HCT116 (cell line): ENCODE results near the gene DRAXIN. TPM values are rescaled to one million over a fixed set of nuclear protein-coding genes. Genes with fewer than 3 reads are reported as not detected.

Experiments used
- ATAC-seq: fragments of 200-7000 bp; cut with Tn5 transposase; 2 replicates; pipeline ENCODE4 v1.9.1; 2020; ENCODE audit warnings: mild to moderate bottlenecking, moderate library complexity
- BruUV-seq: library from RNA; stranded (reverse); fragments of 400-500 nt; replicated peaks from 2 replicates; lab custom pipeline; 2021; lab: Mats Ljungman, UMichigan
- CTCF ChIA-PET: fragments of 300-600 bp; sonication (Branson Sonifier 250); formaldehyde crosslinking; loops from one replicate; lab custom pipeline; 2021; ENCODE audit warnings: antibody characterized with exemption; lab: Charles Lee
- POLR2A ChIA-PET: fragments of 300-600, 350-600 bp; sonication (Branson Sonifier 250); formaldehyde crosslinking; loops from one replicate; lab custom pipeline; 2021; ENCODE audit warnings: antibody characterized with exemption; lab: Charles Lee
- RAD21 ChIA-PET, 2 experiments: fragments of 300-600 bp; sonication (Branson Sonifier 250); formaldehyde crosslinking; loops; one replicate each; lab custom pipeline; 2023; ENCODE audit warnings: low total read pairs in 2 of 2; ENCODE audit not compliant: uncharacterized antibody in 2 of 2, unreplicated experiment in 2 of 2, low non-redundant PET in 1 of 2; lab: Charles Lee
- DNase-seq: peaks from one replicate; pipeline ENCODE4 v3.0.0-alpha.2; 2010; ENCODE audit warnings: low read depth, low spot score
- H2AFZ ChIP-seq: fragments of 200-600 bp; shearing (Covaris generic), sonication (generic); 2 replicates; pipeline ENCODE4 v1.6.1; 2017; ENCODE audit warnings: low read depth, mixed run types, mixed read lengths, antibody characterized with exemption, low read length; ENCODE audit not compliant: poor library complexity, severe bottlenecking
- H3K27ac ChIP-seq: 2 replicates; pipeline ENCODE4 v1.5.1; 2012; ENCODE audit warnings: low read depth, low read length
- H3K27me3 ChIP-seq: fragments of 200-600 bp; sonication (generic); 2 replicates; pipeline ENCODE4 v1.6.1; 2016; ENCODE audit warnings: mixed run types, low read length, mixed read lengths; ENCODE audit not compliant: insufficient read depth
- H3K36me3 ChIP-seq, 2 experiments: fragments of 200-500 bp in 1 of 2; fragments of 200-600 bp in 1 of 2; sonication (Bioruptor generic) in 1 of 2; sonication (generic) in 1 of 2; 2 replicates each; pipeline versions ENCODE4 v1.5.1 to v1.6.1; 2014 to 2016; ENCODE audit warnings: low read length in 2 of 2, inconsistent platforms in 1 of 2, mixed read lengths in 1 of 2, mixed run types in 1 of 2; ENCODE audit not compliant: insufficient read depth in 2 of 2, control insufficient read depth in 1 of 2
- H3K4me1 ChIP-seq, 2 experiments: fragments of 200-600 bp in 1 of 2; sonication (generic) in 1 of 2; 2 replicates each; pipeline versions ENCODE4 v1.5.1 to v1.6.1; 2012 to 2017; ENCODE audit warnings: low read length in 2 of 2, inconsistent platforms in 1 of 2, mild to moderate bottlenecking in 1 of 2, mixed read lengths in 1 of 2, mixed run types in 1 of 2, moderate library complexity in 1 of 2; ENCODE audit not compliant: insufficient read depth in 2 of 2, control insufficient read depth in 1 of 2
- H3K4me2 ChIP-seq: fragments of 200-600 bp; sonication (generic); 2 replicates; pipeline ENCODE4 v1.6.1; 2017; ENCODE audit warnings: mixed run types, low read length, mixed read lengths
- H3K4me3 ChIP-seq, 2 experiments: fragments of 200-600 bp in 1 of 2; sonication (generic) in 1 of 2; replicated peaks in 1 of 2; 2 replicates each; pipeline ENCODE4 v1.5.1; 2011 to 2016; ENCODE audit warnings: low read length in 2 of 2, control low read depth in 1 of 2, low read depth in 1 of 2, mild to moderate bottlenecking in 1 of 2, mixed read lengths in 1 of 2, mixed run types in 1 of 2
- H3K79me2 ChIP-seq: fragments of 200-600 bp; sonication (generic); 2 replicates; pipeline ENCODE4 v1.6.1; 2017; ENCODE audit warnings: mild to moderate bottlenecking, mixed run types, low read length, moderate library complexity, mixed read lengths; ENCODE audit not compliant: insufficient read depth
- H3K9ac ChIP-seq: fragments of 200-600 bp; sonication (generic); 2 replicates; pipeline ENCODE4 v1.6.1; 2016; ENCODE audit warnings: low read length, mixed read lengths
- H3K9me2 ChIP-seq: fragments of 200-600 bp; sonication (generic), shearing (Covaris generic); 2 replicates; pipeline ENCODE4 v1.6.1; 2017; ENCODE audit warnings: mixed run types, mild to moderate bottlenecking, moderate library complexity; ENCODE audit not compliant: insufficient read depth
- H3K9me3 ChIP-seq, 2 experiments: fragments of 200-500 bp in 1 of 2; fragments of 200-600 bp in 1 of 2; sonication (Bioruptor generic) in 1 of 2; sonication (generic) in 1 of 2; 2 replicates each; pipeline ENCODE4 v1.6.1; 2014 to 2017; ENCODE audit warnings: low read length in 2 of 2, mixed read lengths in 2 of 2, inconsistent platforms in 1 of 2, low read depth in 1 of 2, mild to moderate bottlenecking in 1 of 2, mixed run types in 1 of 2, moderate library complexity in 1 of 2; ENCODE audit not compliant: control insufficient read depth in 1 of 2, insufficient read depth in 1 of 2
- H4K20me1 ChIP-seq: fragments of 200-600 bp; sonication (generic), shearing (Covaris generic); 2 replicates; pipeline ENCODE4 v1.6.1; 2017; ENCODE audit warnings: mixed run types, mild to moderate bottlenecking, moderate library complexity; ENCODE audit not compliant: insufficient read depth
- ATF3 ChIP-seq: IDR thresholded peaks from 2 replicates; pipeline ENCODE4 v1.6.1; 2012
- CBX3 ChIP-seq: IDR thresholded peaks from 2 replicates; pipeline ENCODE4 v1.6.1; 2012; ENCODE audit warnings: low read depth
- CEBPB ChIP-seq: IDR thresholded peaks from 2 replicates; pipeline ENCODE4 v1.6.1; 2012; ENCODE audit warnings: low read depth
- CTCF ChIP-seq, 3 experiments: fragments of 200-600 bp in 1 of 3; sonication (generic) in 1 of 3; IDR thresholded peaks in 2 of 3; conservative IDR thresholded peaks in 1 of 3; 2 replicates each; pipeline ENCODE4 v1.5.1; 2012 to 2017; ENCODE audit warnings: low read depth in 2 of 3, low read length in 2 of 3, antibody characterized with exemption in 1 of 3, borderline replicate concordance in 1 of 3, control low read depth in 1 of 3, mild to moderate bottlenecking in 1 of 3, mixed read lengths in 1 of 3, mixed run types in 1 of 3, moderate library complexity in 1 of 3; ENCODE audit not compliant: insufficient read depth in 1 of 3
- ELF1 ChIP-seq: IDR thresholded peaks from 2 replicates; pipeline ENCODE4 v1.6.1; 2012; ENCODE audit warnings: low read depth, borderline replicate concordance
- EZH2 ChIP-seq: fragments of 200-600 bp; sonication (generic); IDR thresholded peaks from 2 replicates; pipeline ENCODE4 v1.6.1; 2017; ENCODE audit warnings: antibody characterized with exemption, mixed run types
- MAX ChIP-seq: IDR thresholded peaks from 2 replicates; pipeline ENCODE4 v1.6.1; 2012
- POLR2AphosphoS5 ChIP-seq: IDR thresholded peaks from 2 replicates; pipeline ENCODE4 v1.6.1; 2011; ENCODE audit warnings: mild to moderate bottlenecking, low read depth, low read length, moderate library complexity
- RAD21 ChIP-seq: IDR thresholded peaks from 2 replicates; pipeline ENCODE4 v1.6.1; 2012; ENCODE audit warnings: low read depth, mild to moderate bottlenecking
- REST ChIP-seq: IDR thresholded peaks from 2 replicates; pipeline ENCODE4 v1.6.1; 2012; ENCODE audit warnings: low read depth
- SIN3A ChIP-seq: IDR thresholded peaks from 2 replicates; pipeline ENCODE4 v1.6.1; 2012; ENCODE audit warnings: low read depth
- SP1 ChIP-seq: IDR thresholded peaks from 2 replicates; pipeline ENCODE4 v1.6.1; 2012; ENCODE audit warnings: low read depth
- SRF ChIP-seq: IDR thresholded peaks from 2 replicates; pipeline ENCODE4 v1.6.1; 2012; ENCODE audit warnings: low read depth
- ZBTB33 ChIP-seq: IDR thresholded peaks from 2 replicates; pipeline ENCODE4 v1.6.1; 2011; ENCODE audit warnings: mild to moderate bottlenecking, low read length, moderate library complexity; ENCODE audit not compliant: insufficient replicate concordance; ENCODE audit errors: extremely low read depth
- ZFX ChIP-seq: fragments of 450-650 bp; IDR thresholded peaks from 2 replicates; pipeline ENCODE4 v1.6.1; 2017
- ZNF274 ChIP-seq: fragments of 200-500 bp; sonication (Bioruptor generic); IDR thresholded peaks from 2 replicates; pipeline ENCODE4 v1.6.1; 2014; ENCODE audit warnings: mild to moderate bottlenecking, low read depth, low read length, inconsistent platforms
- intact Hi-C: fragments of 100-400 bp; cut with micrococcal nuclease; formaldehyde crosslinking; loops from 2 replicates; pipeline ENCODE4 v1.10.0; 2022
- total RNA-seq: library from RNA; stranded (reverse); gene quantifications from one replicate; pipeline ENCODE4 v1.2.1, GENCODE V29; 2021; ENCODE audit not compliant: unreplicated experiment

The DRAXIN gene
- total RNA-seq, 1 experiment from 2014 or later: 0.47 TPM

DNA sequence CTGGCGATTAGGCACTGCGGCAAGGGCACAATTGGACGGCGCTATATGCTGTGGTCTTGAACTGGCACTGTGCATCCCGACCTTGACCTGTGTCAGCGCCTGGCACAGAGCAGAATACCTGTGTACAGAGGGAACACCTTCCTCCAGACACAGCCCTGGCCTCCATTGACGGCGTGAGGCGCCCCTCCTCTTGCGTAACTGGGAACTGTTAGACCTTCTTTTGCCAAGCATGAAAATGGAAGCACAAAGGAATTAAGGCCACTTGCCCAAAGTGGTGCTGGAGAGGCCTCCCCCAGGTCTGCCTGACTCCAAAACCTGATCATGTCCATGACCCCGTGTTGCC, 37.6 kb downstream of the DRAXIN start:
- Histone ChIP-seq H2AFZ (no peak overlapping the region), H3K4me2 (no peak overlapping the region), H3K9ac (no peak overlapping the region), H3K9me2 (no peaks in the 10 kb centered on the region), H4K20me1 (no peaks in the 10 kb centered on the region), H3K79me2 (no peaks in the 10 kb centered on the region)
- CTCF ChIA-PET: no interaction called here
- no peak for DNase-seq
- POLR2A ChIA-PET: no interaction called here
- no TSS peak for BruUV-seq
- no peak for TF ChIP-seq CTCF (IDR thresholded peaks at IDR 0.05 in 2 of 3, conservative IDR thresholded peaks at IDR 0.05 in 1 of 3; ENCODE audit: borderline replicate concordance in 1 of 3, insufficient read depth in 1 of 3, low read depth in 2 of 3, low read length in 2 of 3)
- TF ChIP-seq MAX: no peak
- TF ChIP-seq ZFX: no peak
- TF ChIP-seq SP1: no peak
- TF ChIP-seq SIN3A: no peak
- no peak for TF ChIP-seq ATF3
- TF ChIP-seq CBX3: no peak
- no peak for TF ChIP-seq CEBPB
- no peak for TF ChIP-seq ZNF274
- no peak for TF ChIP-seq REST
- no peak for TF ChIP-seq SRF
- no peak for TF ChIP-seq ZBTB33
- TF ChIP-seq POLR2AphosphoS5: no peak
- no peak for TF ChIP-seq RAD21
- TF ChIP-seq ELF1: no peak
- TF ChIP-seq EZH2: no peak
- TF ChIP-seq, all 23 proteins: peak for 0
- Histone ChIP-seq H3K9me3 (no peaks in the 10 kb centered on the region), H3K27ac (no peak overlapping the region), H3K4me3 (no peak overlapping the region), H3K36me3 (no peaks in the 10 kb centered on the region), H3K27me3 (no peaks in the 10 kb centered on the region), H3K4me1 (peaks cover 0 to 22% of the 10 kb centered on the region in 2 experiments; a peak in 3 of 4 replicates)
- intact Hi-C loops: no loop called here
- RAD21 ChIA-PET: no interaction called here
- ATAC-seq: no peak
